HEK293 (cell line): ENCODE results near the gene ARFGAP1.
A peak's percentile ranks its signal among the peaks of the same experiment; 100 is the strongest.

Source experiments
- AEBP2 ChIP-seq: fragments of 450-650 bp; formaldehyde crosslinking; IDR thresholded peaks from 2 replicates; pipeline ENCODE4 v1.5.1; 2016; ENCODE audit warnings: missing biosample characterization, missing genetic modification characterization, borderline replicate concordance
- GLIS1 ChIP-seq: fragments of 450-650 bp; formaldehyde crosslinking; IDR thresholded peaks from 2 replicates; pipeline ENCODE4 v1.5.1; 2016; ENCODE audit warnings: missing biosample characterization, missing genetic modification characterization
- HIC1 ChIP-seq: fragments of 450-650 bp; formaldehyde crosslinking; IDR thresholded peaks from 2 replicates; pipeline ENCODE4 v1.5.1; 2016; ENCODE audit warnings: missing biosample characterization, missing genetic modification characterization
- KLF16 ChIP-seq: fragments of 450-650 bp; formaldehyde crosslinking; IDR thresholded peaks from 2 replicates; pipeline ENCODE4 v1.5.1; 2017; ENCODE audit warnings: missing biosample characterization, missing genetic modification characterization
- SP2 ChIP-seq: fragments of 450-650 bp; formaldehyde crosslinking; IDR thresholded peaks from 2 replicates; pipeline ENCODE4 v1.5.1; 2016; ENCODE audit warnings: missing biosample characterization, missing genetic modification characterization
- ZNF146 ChIP-seq: fragments of 450-650 bp; formaldehyde crosslinking; IDR thresholded peaks from 2 replicates; pipeline ENCODE4 v1.5.1; 2016; ENCODE audit warnings: missing biosample characterization, missing genetic modification characterization
- ZNF292 ChIP-seq: fragments of 450-650 bp; formaldehyde crosslinking; IDR thresholded peaks from 2 replicates; pipeline ENCODE4 v1.5.1; 2016; ENCODE audit warnings: low read depth, missing biosample characterization, missing genetic modification characterization, borderline replicate concordance
- ZNF398 ChIP-seq: fragments of 450-650 bp; formaldehyde crosslinking; IDR thresholded peaks from 2 replicates; pipeline ENCODE4 v1.5.1; 2017; ENCODE audit warnings: missing biosample characterization, missing genetic modification characterization
- ZNF510 ChIP-seq: fragments of 450-650 bp; formaldehyde crosslinking; IDR thresholded peaks from 2 replicates; pipeline ENCODE4 v1.5.1; 2018; ENCODE audit warnings: mild to moderate bottlenecking, missing genetic modification characterization, missing biosample characterization; ENCODE audit not compliant: insufficient replicate concordance
- ZNF518A ChIP-seq: fragments of 450-650 bp; formaldehyde crosslinking; conservative IDR thresholded peaks from 2 replicates; pipeline ENCODE4 v1.5.1; 2016; ENCODE audit warnings: low read depth, missing biosample characterization, missing genetic modification characterization
- ZNF791 ChIP-seq: fragments of 450-650 bp; formaldehyde crosslinking; IDR thresholded peaks from 2 replicates; pipeline ENCODE4 v1.5.1; 2016; ENCODE audit warnings: missing biosample characterization, missing genetic modification characterization
- ZSCAN5A ChIP-seq: fragments of 450-650 bp; formaldehyde crosslinking; IDR thresholded peaks from 2 replicates; pipeline ENCODE4 v1.5.1; 2016; ENCODE audit warnings: missing biosample characterization, missing genetic modification characterization

The ARFGAP1 gene

GRCh38 chr20:63326314-63327230 lies 54.0 kb downstream of the ARFGAP1 start (continued):
- TF ChIP-seq ZSCAN5A (tag by site-specific recombination) = no peak
- no peak for TF ChIP-seq KLF16 (tag by site-specific recombination)
- TF ChIP-seq HIC1 (tag by site-specific recombination) = no peak
- no peak for TF ChIP-seq AEBP2 (tag by site-specific recombination)
- TF ChIP-seq ZNF518A (tag by site-specific recombination) = peak; percentile 71
- no peak for TF ChIP-seq ZNF146
- TF ChIP-seq SP2 (tag by site-specific recombination) = peak; percentile 23; the same call in 1 of the 2 replicates
- peak; percentile 65 for TF ChIP-seq GLIS1 (tag by site-specific recombination)
- no peak for TF ChIP-seq ZNF791 (tag by site-specific recombination)
- no peak for TF ChIP-seq ZNF510 (tag by site-specific recombination)
- no peak for TF ChIP-seq ZNF398 (tag by site-specific recombination)
- TF ChIP-seq ZNF292 (tag by site-specific recombination) = no peak
